Stimulated activated CD4-positive, alpha-beta T cell treated with anti-CD3 and anti-CD28 coated beads, Interleukin-12 subunit alpha, Interleukin-12 subunit beta, amount 100 ng/mL, for 48 hours (primary cell): ENCODE results near the gene HOXA11.

Experiments used
- DNase-seq, 3 donors: peaks; one replicate each; pipeline ENCODE4 v3.0.0-alpha.2; 2020; ENCODE audit warnings: low read depth in 2 of 3, low spot score in 1 of 3

HOXA11 gene

GRCh38 chr7:27194002-27194352 is 8.9 kb upstream of the HOXA11 start:
- no peak for DNase-seq

GRCh38 chr7:27193335-27194001 is 8.4 kb upstream of the HOXA11 start:
- DNase-seq, result no peak

DNA sequence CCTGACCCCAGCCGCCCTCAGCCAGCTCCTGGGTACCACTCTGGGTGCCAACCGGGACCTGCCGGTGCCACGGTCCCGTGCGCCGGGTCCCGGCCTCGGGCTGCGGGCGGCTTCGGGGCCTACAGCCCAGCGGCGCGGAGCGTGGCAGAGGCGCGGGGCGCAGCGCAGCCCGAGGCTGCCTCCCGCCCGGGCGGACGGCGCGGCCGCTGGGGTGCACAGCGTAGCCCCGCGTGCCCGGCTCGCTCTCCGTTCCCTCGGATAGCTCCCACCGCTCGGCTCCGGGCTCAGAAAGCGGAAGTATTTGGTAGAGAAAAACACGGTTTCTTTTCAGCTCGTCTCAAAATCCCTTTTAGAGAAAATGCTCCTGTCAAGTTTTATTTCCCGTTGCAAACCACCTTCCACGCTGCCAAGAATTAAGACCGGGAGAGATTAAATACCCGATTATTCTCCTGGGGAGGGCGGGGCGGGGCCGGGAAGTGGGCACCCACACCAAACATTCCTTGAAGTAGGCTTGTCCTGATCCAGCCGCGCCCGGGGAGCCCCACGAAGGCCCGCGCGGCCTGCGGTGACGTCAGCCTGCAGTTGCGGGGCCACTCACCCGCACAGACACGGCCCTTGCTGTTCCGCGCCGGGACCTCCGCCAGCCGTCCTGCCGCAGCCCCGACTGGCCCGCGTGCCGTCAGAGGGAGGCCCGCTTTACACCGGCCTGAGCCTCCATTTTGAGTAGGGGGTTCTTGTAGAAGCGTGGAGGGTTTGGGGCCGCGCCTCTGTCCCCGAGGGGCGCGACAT is 7.7 kb upstream of the HOXA11 start:
- DNase-seq, result no peak

- no peak for DNase-seq
Observed at GRCh38 chr7:27191833-27192545, 7.0 kb upstream of the HOXA11 start.

GRCh38 chr7:27191161-27191731 is 6.2 kb upstream of the HOXA11 start:
- no peak for DNase-seq

DNA sequence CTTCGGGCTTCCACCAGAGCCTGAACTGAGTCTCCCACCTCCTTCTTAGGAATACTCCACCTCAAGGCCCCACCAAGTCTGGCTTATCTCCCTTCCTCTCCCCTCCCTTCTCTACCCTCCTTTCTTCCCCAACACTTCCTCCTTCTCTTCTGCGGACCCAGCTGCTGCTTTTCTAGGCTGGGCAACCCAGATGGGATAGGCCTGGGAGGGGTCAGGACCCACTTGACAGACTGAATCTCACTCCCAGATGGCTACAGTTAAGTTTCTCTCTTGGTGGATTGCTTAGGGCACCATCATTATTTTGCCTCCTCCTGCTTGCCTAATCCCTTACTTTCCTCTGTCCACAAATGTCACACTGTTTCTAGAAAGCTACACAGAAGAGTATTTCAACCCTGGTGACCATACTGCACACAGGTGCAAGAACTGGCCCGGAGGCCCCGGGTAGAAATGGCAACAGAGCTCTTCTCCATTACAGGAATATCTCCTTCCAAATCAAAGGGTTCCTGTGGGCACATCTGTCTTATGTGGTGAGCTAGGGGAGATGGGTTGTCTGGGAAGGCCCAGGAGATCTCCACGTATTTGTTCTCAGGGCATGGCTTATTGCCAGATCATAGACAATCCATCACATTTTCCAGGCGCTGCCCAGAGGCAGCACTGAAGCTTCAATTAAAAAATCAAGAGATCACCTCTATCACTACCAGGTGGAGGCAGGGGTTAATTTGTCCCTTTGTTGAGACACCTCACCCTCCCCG is 5.1 kb upstream of the HOXA11 start:
- DNase-seq, result no peak

GRCh38 chr7:27189295-27189996 is 4.4 kb upstream of the HOXA11 start:
- DNase-seq, result no peak

DNA sequence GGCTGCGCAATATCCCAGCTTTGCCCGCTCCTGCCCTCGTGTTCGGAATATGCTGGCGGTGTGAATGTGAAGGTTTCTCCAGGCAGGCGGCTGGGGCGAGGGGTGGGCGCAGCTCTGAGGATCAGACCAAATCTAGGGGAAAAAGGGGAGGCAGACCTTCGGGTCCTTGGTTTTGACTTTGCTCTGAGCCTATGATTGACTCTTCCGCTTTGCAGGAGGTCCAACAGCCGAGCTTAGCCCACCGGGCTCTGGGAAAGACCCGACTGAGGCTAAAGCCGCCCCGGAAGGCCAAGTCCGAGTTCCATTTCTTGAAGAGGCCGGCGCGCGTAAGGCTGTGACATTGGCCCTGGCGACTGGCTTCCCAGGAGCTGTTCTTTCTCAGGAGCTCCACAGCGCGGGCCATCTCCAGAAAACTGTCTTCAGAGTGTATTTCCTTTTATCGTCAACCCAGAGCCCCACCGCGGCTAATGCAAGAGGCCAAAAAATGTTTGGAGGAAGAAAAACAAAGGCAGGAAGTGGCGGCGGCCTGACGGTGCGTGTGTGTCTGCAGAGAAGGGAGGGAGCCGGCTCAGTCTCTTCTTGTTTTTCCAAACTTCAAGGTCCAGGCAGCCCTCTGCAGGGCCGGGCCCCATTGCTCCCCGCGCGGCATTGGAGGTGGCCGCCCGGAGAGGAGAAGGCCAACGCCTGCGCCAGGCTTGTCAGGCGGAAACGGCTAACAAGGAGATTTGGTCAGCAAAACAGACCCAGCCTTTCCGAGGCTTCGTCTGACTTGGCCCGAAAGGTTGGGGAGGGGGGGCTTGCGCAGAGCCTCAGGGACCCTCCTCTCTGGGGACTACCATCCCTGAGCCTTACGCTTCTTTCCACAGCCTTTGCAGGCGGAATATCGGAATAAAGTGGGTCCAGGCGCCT is 3.6 kb upstream of the HOXA11 start:
- no peak for DNase-seq

DNA sequence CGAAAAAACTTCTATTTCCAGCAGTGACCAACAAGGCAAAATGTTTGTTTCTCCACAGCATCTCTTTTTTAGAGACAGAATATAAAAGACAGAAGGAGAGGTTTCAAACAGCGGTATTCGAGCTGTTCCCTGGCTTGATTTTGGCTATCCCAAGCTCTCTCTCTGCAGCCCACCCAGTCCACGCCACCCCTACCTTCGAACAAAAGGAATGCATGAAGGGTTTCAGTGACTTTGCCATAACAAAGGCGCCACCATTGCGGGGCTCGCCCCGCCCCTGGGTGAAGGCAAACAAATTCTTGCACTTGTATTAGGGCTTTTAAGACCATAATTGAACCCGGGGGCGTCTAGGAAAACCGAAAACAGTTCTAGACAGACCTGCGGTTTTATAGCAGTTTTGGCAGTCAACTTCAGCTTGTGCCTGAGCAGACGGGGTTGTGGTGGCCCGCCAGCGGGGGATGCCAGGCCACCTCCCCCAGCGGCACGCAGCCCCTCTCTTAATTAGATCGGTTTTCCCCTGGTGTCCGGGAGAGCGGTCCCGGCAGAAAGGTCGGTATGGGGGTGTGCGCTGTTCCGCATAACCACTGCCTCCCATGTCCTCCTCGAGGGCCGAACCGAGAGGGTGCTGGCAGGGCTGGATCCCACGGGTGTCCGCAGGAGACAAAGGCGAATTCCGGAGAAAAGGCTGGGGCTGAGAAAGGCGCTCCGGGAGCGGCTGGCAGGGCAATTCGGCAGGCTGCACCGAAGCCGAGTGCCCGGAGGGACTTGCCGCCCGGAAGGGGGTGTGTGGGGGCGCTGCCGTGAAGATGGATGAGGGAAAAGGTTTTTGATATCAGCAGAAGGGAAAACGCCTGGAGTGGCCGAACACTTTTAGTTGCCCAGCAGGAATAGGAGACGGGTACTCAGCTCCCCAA is 2.7 kb upstream of the HOXA11 start:
- DNase-seq, result no peak

GRCh38 chr7:27186668-27187474 is 1.8 kb upstream of the HOXA11 start:
- DNase-seq, result no peak

GRCh38 chr7:27185854-27186667 is 1.0 kb upstream of the HOXA11 start:
- DNase-seq, result no peak

DNA sequence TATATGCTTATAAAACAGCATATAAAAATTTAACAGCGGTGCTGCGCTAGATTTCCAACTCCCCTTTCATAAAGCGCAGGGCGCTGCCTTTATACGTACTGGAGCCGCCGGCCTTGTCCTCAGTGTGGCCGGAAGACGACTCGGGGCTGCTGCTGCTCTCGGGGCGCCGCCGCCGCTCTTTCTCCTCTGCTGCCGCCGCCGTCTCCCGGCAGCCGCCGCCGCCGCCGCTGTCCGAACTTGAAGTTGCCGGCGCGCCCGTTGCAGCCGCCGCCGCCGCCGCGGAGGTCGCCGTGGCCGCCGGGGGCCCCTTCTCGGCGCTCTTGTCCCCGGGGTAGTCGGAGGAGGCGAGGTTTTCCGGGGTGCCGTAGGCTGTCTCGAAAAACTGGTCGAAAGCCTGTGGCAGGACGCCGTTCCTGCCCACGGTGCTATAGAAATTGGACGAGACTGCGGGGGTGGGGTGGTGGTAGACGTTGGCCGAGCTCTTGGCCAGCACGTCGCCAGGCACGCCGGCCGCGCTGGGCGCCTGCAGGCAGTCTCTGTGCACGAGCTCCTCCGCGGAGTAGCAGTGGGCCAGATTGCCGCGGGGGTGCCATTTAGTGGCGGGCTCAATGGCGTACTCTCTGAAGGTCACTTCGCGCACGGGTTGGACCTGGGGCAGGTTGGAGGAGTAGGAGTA is 557 bp downstream of the HOXA11 start:
- no peak for DNase-seq

DNA sequence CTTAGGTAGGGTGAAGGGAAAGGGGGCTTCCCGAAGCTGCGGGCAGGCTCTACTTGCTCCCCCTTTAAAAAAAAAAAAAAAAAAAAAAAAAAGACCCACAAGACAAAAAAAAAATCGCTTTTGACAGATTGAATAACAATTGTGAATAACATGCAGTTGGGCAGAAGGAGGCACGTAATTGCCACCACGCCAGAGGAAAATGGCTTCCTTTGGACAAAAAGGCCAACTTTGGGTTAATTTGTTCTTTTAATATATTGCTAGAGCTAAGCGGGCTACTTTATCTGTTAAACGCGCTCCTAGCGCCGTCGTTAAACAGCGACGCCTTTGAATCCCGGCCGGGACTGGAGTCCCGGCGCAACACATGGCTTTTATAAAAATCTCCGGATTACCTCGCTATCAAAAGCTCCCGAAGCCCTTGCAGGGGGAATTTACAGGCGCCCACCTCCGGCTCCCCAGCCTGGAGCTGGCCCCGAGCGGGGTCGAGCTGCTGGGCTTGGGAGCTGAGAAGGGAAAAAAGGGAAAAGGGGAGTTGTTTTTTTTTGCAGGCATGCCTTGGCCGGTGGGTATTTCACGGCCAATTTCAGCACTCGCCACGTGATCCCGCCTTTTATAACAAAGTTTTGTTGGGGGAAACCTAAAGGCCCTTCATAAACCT is 1.2 kb downstream of the HOXA11 start:
- no peak for DNase-seq

- DNase-seq, result no peak
Observed at GRCh38 chr7:27182861-27183681, 2.0 kb downstream of the HOXA11 start.

GRCh38 chr7:27182285-27182841 is 2.7 kb downstream of the HOXA11 start:
- DNase-seq, result no peak
